ENCODE measurements around the gene KCNQ2. TPM values are rescaled to one million over a fixed set of nuclear protein-coding genes. Genes with fewer than 3 reads are reported as not detected.

KCNQ2 gene
- total RNA-seq, 4 donors from 2014 or later = not detected

- no peak for TF ChIP-seq CTCF (IDR thresholded peaks at IDR 0.05; ENCODE audit: low read depth)
Measured at GRCh38 chr20:63461104-63461763, 11.2 kb downstream of the KCNQ2 start.

GRCh38 chr20:63459070-63459380, 13.4 kb downstream of the KCNQ2 start:
- no peak for TF ChIP-seq CTCF (IDR thresholded peaks at IDR 0.05; ENCODE audit: low read depth)

DNA sequence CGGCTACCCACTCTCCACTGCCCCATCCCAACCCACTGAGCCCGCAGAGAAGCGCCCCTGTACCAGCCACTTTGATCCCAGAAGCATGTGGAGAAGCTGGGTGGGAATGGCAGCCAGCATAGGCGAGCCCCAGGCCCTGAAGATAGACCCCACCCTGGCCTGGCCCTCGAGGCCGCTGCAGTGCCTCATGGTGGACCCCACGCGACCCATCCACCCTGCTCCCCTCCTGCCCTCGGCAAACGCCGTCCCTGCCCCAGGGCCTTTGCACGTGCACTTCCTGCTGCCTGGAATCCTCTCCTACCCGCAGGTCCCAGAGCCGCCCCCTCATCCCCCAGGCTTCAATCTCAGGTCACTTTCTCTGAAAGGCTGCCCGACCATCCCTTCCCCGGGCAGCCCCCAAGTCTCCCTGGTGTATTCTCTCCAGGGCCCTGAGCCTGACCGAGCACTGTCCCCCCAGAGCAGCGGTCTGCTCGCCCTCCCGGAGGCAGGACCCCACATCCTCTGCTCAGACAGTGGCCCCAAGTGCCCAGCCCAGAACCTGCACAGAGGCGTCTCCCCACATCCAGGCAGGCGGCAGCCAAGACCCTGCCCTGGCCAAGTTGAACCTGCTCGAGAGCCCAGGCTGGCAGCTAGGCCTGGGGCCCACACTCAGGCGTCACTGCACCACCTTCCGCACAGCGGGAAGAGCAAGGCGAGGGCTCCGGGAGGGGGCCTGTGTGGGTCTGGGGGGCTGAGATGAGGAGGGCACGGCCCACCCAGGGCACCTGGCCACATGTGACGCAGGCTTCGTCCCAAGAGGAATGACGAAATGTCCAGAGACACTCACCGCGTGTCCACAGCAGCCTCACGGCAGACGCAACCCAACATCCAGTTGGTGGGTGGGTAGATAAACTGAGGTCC, 14.0 kb downstream of the KCNQ2 start:
- TF ChIP-seq CTCF (IDR thresholded peaks at IDR 0.05; ENCODE audit: low read depth) = no peak

DNA sequence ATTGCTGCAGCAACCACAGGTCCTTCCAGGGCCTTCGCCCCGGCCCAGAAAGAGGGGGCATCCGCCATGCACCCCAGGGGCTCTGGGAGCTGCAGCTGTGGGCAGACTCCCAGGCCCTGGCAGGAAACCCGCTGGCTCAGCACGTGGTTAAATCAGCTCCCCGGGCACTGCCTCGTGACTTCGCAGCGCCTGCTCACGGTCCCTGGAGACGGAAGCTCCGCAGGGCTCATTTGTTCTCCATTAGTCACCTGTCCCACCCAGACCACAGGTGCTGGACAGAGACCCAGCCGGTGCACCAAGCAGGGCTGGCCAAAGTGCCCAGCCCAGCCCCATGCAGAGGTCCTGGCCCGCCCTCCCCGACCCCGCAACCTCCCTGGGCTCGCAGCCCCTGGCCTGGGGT, 14.7 kb downstream of the KCNQ2 start:
- TF ChIP-seq CTCF (IDR thresholded peaks at IDR 0.05; ENCODE audit: low read depth) = no peak

GRCh38 chr20:63456429-63457284, 15.8 kb downstream of the KCNQ2 start:
- TF ChIP-seq CTCF (IDR thresholded peaks at IDR 0.05; ENCODE audit: low read depth) = no peak

DNA sequence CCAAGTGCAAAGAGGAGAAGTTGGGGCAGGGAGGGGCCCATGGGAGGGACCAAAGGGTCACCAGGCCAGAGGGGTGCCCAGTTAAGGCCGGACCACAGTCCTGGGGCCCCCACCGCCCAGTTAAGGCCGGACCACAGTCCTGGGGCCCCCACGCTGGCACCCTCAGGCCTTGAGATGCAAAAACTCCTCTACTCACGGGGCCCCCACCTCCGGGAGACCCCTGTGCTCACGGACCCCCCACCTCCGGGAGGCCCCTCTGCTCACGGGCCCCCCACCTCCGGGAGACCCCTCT, 16.9 kb downstream of the KCNQ2 start:
- TF ChIP-seq CTCF (IDR thresholded peaks at IDR 0.05; ENCODE audit: low read depth) = no peak

Data from subcutaneous adipose tissue (tissue), 4 donors.